NCI-H2196 treated with DMSO at 0.1 percent for 48 hours (cell line): ENCODE measurements around the gene FNBP1.
"Not testable (repeated sequence)": the region's sequence is repeated elsewhere in the genome, so short reads cannot be mapped to it uniquely, and the experiment has no call there.

ENCODE experiments used
- DNase-seq: peaks from one replicate; lab custom pipeline; 2025; ENCODE audit not compliant: unreplicated experiment; lab: John Stamatoyannopoulos, UW

The FNBP1 gene

GRCh38 chr9:129895376-129896268 lies 147.4 kb downstream of the FNBP1 start:
- no peak for DNase-seq

GRCh38 chr9:129894120-129894823 lies 148.7 kb downstream of the FNBP1 start:
- DNase-seq, result no peak

- no peak for DNase-seq
Observed at GRCh38 chr9:129891569-129891968, 151.4 kb downstream of the FNBP1 start.

GRCh38 chr9:129890718-129891299 lies 152.2 kb downstream of the FNBP1 start:
- not testable (repeated sequence) for DNase-seq

GRCh38 chr9:129889941-129890717 lies 152.9 kb downstream of the FNBP1 start:
- no peak for DNase-seq

GRCh38 chr9:129889122-129889940 lies 153.7 kb downstream of the FNBP1 start:
- DNase-seq, result no peak

GRCh38 chr9:129888293-129889121 lies 154.5 kb downstream of the FNBP1 start:
- no peak for DNase-seq

- DNase-seq, result no peak
Observed at GRCh38 chr9:129887334-129888292, 155.4 kb downstream of the FNBP1 start.

GRCh38 chr9:129886226-129887174 lies 156.5 kb downstream of the FNBP1 start:
- no peak for DNase-seq

- DNase-seq, result peak; percentile 62
Observed at GRCh38 chr9:129885670-129886106, 157.3 kb downstream of the FNBP1 start.

GRCh38 chr9:129885018-129885669 lies 157.8 kb downstream of the FNBP1 start:
- peak; percentile 12 for DNase-seq

GRCh38 chr9:129884220-129885017 lies 158.6 kb downstream of the FNBP1 start:
- DNase-seq, result peak; percentile 78

GRCh38 chr9:129881547-129882324 lies 161.3 kb downstream of the FNBP1 start:
- DNase-seq, result no peak

GRCh38 chr9:129880654-129881546 lies 162.1 kb downstream of the FNBP1 start:
- no peak for DNase-seq
